ENCODE data around the gene PMPCA. TPM values are rescaled to one million over a fixed set of nuclear protein-coding genes. Genes with fewer than 3 reads are reported as not detected.
A peak's percentile ranks its signal among the peaks of the same experiment; 100 is the strongest.

The PMPCA gene
- total RNA-seq, 4 donors from 2014 or later: 28.8 to 48.2 (median 39.0) TPM

- Histone ChIP-seq H3K27me3 (no peaks in the 10 kb centered on the region), H3K27ac (peak within 1 kb of the TSS; percentile 52 to 76 (median 65)), H3K9me3 (no peaks in the 10 kb centered on the region), H3K4me1 (peaks cover 8 to 15% of the 10 kb centered on the region in 2 donors), H3K4me3 (replicated peaks in 1 of 3) (peak within 1 kb of the TSS; percentile 76 to 86 (median 85)), H3K36me3 (no peaks in the 10 kb centered on the region)
- WGBS, 2 donors: 11% methylated on average over 16 of the region's 97 CpGs; no CpG with 5 or more reads in 1 of the 2 donors
- intact Hi-C loops (cut with DNase I): loop anchor here (10.0 kb wide), 1 partner anchor 239 kb away; no protein-coding TSS in a partner anchor
- TF ChIP-seq POLR2A (IDR thresholded peaks at IDR 0.05) (peak; percentile 14 to 62), CTCF (IDR thresholded peaks at IDR 0.05) (peak; percentile 49 to 100 (median 99))
- DNase-seq: peak; percentile 94 to 96
Observed at GRCh38 chr9:136363106-136363948, 47.1 kb upstream of the PMPCA start, which contains the start of gene DNLZ. TSS of gene DNLZ (minus strand) at chr9:136363744. CDS start at chr9:136363714, 30 bp downstream.

GRCh38 chr9:136363949-136364748, 46.3 kb upstream of the PMPCA start:
- H3K9me3 ChIP-seq: no peaks in the 10 kb centered on the region
- H3K4me3 ChIP-seq (replicated peaks in 1 of 3): peak overlapping the region in 1 of 3 donors; percentile 76
- H3K36me3 ChIP-seq: no peaks in the 10 kb centered on the region
- H3K27me3 ChIP-seq: no peaks in the 10 kb centered on the region
- DNase-seq: no peak
- intact Hi-C loops (cut with DNase I): loop anchor here (10.0 kb wide), 1 partner anchor 239 kb away; no protein-coding TSS in a partner anchor
- H3K27ac ChIP-seq: no peak overlapping the region
- 10 to 19% methylated on average over 2 to 45 of the region's 54 CpGs for WGBS, 2 donors
- TF ChIP-seq CTCF (IDR thresholded peaks at IDR 0.05) (no peak), POLR2A (IDR thresholded peaks at IDR 0.05) (no peak)
- peaks cover 8 to 15% of the 10 kb centered on the region in 2 donors for H3K4me1 ChIP-seq

- no peaks in the 10 kb centered on the region for H3K36me3 ChIP-seq
- WGBS, 2 donors: 75 to 85% methylated on average over 5 to 24 of the region's 31 CpGs
- no peaks in the 10 kb centered on the region for H3K27me3 ChIP-seq
- DNase-seq: no peak
- intact Hi-C loops (cut with DNase I): loop anchor here (10.0 kb wide), 1 partner anchor 240 kb away; no protein-coding TSS in a partner anchor
- peaks cover 8 to 15% of the 10 kb centered on the region in 2 donors for H3K4me1 ChIP-seq
- TF ChIP-seq POLR2A (IDR thresholded peaks at IDR 0.05) (no peak), CTCF (IDR thresholded peaks at IDR 0.05) (no peak)
- H3K9me3 ChIP-seq: no peaks in the 10 kb centered on the region
- H3K27ac ChIP-seq: no peak overlapping the region
- H3K4me3 ChIP-seq (replicated peaks in 1 of 3): no peak overlapping the region
Observed at GRCh38 chr9:136364942-136365774, 45.3 kb upstream of the PMPCA start.

- H3K36me3 ChIP-seq: no peaks in the 10 kb centered on the region
- no peaks in the 10 kb centered on the region for H3K9me3 ChIP-seq
- H3K4me3 ChIP-seq (replicated peaks in 1 of 3): no peak overlapping the region
- H3K27me3 ChIP-seq: no peaks in the 10 kb centered on the region
- no peak overlapping the region for H3K27ac ChIP-seq
- intact Hi-C loops (cut with DNase I): loop anchor here (10.0 kb wide), 1 partner anchor 241 kb away; no protein-coding TSS in a partner anchor
- H3K4me1 ChIP-seq: peaks cover 8 to 15% of the 10 kb centered on the region in 2 donors
- WGBS, 2 donors: 67 to 76% methylated on average over 9 of the region's 9 CpGs
- no peak for DNase-seq
- TF ChIP-seq CTCF (IDR thresholded peaks at IDR 0.05) (no peak), POLR2A (IDR thresholded peaks at IDR 0.05) (no peak)
Observed at GRCh38 chr9:136365775-136366222, 44.7 kb upstream of the PMPCA start.
